GM18498 (cell line): Measurements from ENCODE around the gene HK1.

Experiments used
- ATAC-seq: cut with Tn5 transposase; IDR thresholded peaks from one replicate; pipeline ENCODE4 v1.9.1; 2021; ENCODE audit warnings: mild to moderate bottlenecking, moderate library complexity; ENCODE audit not compliant: unreplicated experiment

HK1 gene

GRCh38 chr10:69415951-69416350 is 137.7 kb downstream of the HK1 start:
- ATAC-seq, result no peak

GRCh38 chr10:69416695-69417094 is 138.4 kb downstream of the HK1 start, which contains the start of gene TACR2:
Gene TACR2, minus strand, starts transcription at chr10:69416918. Its CDS starts 595 bp downstream, at chr10:69416323.
- ATAC-seq, result no peak

- no peak for ATAC-seq
These were observed 139.2 kb downstream of the HK1 start for GRCh38 chr10:69417542-69417941.

GRCh38 chr10:69418052-69418752 is 139.9 kb downstream of the HK1 start:
- no peak for ATAC-seq

- no peak for ATAC-seq
These were observed 140.9 kb downstream of the HK1 start for GRCh38 chr10:69419096-69419743.

GRCh38 chr10:69419744-69420126 is 141.4 kb downstream of the HK1 start:
- ATAC-seq, result no peak

GRCh38 chr10:69421611-69422308 is 143.5 kb downstream of the HK1 start:
- ATAC-seq, result no peak

- ATAC-seq, result no peak
These were observed 144.4 kb downstream of the HK1 start for GRCh38 chr10:69422676-69423075.

GRCh38 chr10:69425041-69425440 is 146.7 kb downstream of the HK1 start:
- no peak for ATAC-seq

- ATAC-seq, result no peak
These were observed 147.4 kb downstream of the HK1 start for GRCh38 chr10:69425511-69426298.

- ATAC-seq, result no peak
These were observed 148.1 kb downstream of the HK1 start for GRCh38 chr10:69426376-69426727.

GRCh38 chr10:69428165-69428564 is 149.9 kb downstream of the HK1 start:
- ATAC-seq, result no peak

- no peak for ATAC-seq
These were observed 155.9 kb downstream of the HK1 start for GRCh38 chr10:69434169-69434568.

GRCh38 chr10:69434926-69435325 is 156.6 kb downstream of the HK1 start:
- no peak for ATAC-seq

- no peak for ATAC-seq
These were observed 157.7 kb downstream of the HK1 start for GRCh38 chr10:69435966-69436520.

GRCh38 chr10:69437321-69438259 is 159.3 kb downstream of the HK1 start:
- ATAC-seq, result no peak

GRCh38 chr10:69438536-69439349 is 160.4 kb downstream of the HK1 start:
- ATAC-seq, result no peak

- ATAC-seq, result no peak
These were observed 161.0 kb downstream of the HK1 start for GRCh38 chr10:69439350-69439739.
